Adrenal gland (tissue), 5 donors: ENCODE measurements around the gene NBL1.

Source experiments
- POLR2A ChIP-seq, 2 donors: fragments of 450-650 bp; IDR thresholded peaks; one replicate each; pipeline ENCODE4 v1.6.1; 2017; ENCODE audit warnings: antibody characterized with exemption in 2 of 2, mild to moderate bottlenecking in 2 of 2, moderate library complexity in 1 of 2
- TF ChIP-seq, protein P1 (sequence below), 6 experiments: fragments of 450-650 bp in 4 of 6; fragments of 200-600 bp in 2 of 6; sonication (generic) in 1 of 6; IDR thresholded peaks; 1 replicate in 5 of 6; 2 replicates in 1 of 6; pipeline versions ENCODE4 v1.5.1 to v1.8.0; 2016 to 2021; ENCODE audit warnings: antibody characterized with exemption in 6 of 6, mild to moderate bottlenecking in 2 of 6, moderate library complexity in 1 of 6
- donor health status: DM: no; HTN: no; CAD: no.

DNA sequence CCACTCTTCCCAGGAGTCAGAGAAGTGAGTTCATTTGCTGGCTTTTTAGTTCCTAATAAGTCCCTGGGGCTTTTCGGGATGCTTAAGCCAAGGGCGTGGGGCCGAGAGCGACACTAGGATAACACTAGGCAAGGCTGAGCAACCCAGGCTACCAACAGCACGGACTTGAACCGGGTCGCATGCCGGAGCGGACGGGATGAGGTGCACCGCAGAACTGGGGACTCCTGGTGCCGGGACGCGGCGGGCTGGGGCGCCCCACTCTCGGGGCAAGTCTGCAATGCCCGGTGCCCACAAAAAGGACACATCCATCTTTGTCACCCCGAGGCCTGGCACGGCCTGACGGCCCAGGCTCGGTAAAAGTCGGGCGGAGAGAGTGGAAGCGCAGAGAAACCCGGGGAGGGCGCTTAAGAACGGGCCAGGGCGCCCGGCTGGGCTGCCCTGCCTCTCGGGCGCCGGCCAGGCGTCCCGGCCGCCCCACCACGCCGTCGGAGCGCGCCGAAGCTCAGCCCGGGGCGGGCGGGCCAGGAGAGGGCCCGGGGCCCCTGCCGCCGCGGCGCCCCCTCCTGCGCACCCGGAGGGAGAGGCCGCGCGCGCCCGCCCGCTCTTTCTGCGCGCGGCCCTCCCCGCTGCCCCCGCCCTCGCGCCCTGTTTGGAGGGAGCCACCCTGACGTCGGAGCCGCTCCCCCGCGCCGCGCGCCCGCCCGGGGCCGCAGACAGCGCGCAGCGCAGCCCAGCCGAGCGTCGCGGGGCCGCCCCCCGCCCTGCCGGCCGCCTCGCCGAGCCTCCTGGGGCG lies at the start of gene NBL1:
- TF ChIP-seq, protein P1, sequence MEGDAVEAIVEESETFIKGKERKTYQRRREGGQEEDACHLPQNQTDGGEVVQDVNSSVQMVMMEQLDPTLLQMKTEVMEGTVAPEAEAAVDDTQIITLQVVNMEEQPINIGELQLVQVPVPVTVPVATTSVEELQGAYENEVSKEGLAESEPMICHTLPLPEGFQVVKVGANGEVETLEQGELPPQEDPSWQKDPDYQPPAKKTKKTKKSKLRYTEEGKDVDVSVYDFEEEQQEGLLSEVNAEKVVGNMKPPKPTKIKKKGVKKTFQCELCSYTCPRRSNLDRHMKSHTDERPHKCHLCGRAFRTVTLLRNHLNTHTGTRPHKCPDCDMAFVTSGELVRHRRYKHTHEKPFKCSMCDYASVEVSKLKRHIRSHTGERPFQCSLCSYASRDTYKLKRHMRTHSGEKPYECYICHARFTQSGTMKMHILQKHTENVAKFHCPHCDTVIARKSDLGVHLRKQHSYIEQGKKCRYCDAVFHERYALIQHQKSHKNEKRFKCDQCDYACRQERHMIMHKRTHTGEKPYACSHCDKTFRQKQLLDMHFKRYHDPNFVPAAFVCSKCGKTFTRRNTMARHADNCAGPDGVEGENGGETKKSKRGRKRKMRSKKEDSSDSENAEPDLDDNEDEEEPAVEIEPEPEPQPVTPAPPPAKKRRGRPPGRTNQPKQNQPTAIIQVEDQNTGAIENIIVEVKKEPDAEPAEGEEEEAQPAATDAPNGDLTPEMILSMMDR (IDR thresholded peaks at IDR 0.05), result no peak
- no peak for TF ChIP-seq POLR2A (IDR thresholded peaks at IDR 0.05)
